HG03520 (cell line): Measurements from ENCODE around the gene LONRF2.

ENCODE experiments used
- ATAC-seq: cut with Tn5 transposase; IDR thresholded peaks from one replicate; pipeline ENCODE4 v1.9.1; 2021; ENCODE audit warnings: mild to moderate bottlenecking, moderate library complexity; ENCODE audit not compliant: unreplicated experiment

Gene LONRF2

DNA sequence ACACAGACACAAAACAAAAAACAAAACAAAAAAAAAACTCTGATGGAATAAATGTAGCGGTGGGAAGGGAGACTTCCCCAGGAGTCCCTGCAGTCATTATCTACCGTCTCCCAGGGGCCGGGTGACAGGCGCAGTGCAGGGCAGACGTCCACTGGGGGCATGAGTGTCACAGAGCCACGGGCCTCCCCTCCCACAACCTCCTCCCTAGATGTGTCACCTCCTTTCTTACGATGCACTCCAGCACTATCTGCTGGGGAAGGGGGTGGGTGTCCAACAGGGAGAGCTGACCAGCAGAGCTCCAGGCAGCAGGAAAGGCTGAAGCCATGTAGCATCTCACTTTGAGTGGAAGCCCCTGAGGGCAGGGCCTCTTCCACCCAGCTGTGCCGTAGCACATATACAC is 84.5 kb downstream of the LONRF2 start:
- no peak for ATAC-seq

DNA sequence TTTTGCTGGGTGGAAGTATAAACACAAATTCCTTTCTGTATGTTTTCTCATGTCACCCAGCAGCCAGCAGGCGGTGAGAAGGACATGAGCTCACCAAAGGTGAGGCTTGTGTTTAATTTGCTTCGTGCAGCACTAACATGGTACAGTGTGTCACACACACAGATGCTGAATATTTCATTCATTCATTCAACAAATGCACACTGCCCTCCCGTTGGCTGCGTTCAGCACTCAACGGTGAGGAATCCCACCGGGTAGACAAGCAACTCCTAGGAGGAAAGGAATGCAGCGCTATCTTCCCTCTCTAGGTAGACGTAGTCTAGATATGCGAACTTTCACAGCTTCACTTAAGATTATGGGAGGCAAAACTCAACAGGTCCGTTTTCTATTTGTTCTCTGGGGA is 85.1 kb downstream of the LONRF2 start:
- ATAC-seq = no peak

DNA sequence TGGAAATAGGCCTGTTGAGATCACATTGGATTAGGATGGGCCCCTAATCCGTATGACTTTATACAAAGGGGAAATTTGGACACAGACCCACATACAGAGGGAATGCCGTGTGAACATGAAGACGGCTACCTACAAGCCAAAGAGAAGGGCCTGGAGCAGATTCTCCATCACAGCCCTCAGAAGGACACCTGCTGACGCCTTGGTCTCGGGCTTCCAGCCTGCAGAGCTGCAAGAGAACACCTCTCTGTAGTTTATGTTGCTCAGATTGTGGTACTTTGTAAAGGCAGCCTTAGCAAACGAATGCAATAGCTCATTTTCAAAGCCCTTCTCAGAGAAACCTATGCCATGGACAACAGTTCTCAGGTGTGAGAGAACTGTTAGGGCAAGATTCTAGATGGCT is 86.1 kb downstream of the LONRF2 start:
- no peak for ATAC-seq

DNA sequence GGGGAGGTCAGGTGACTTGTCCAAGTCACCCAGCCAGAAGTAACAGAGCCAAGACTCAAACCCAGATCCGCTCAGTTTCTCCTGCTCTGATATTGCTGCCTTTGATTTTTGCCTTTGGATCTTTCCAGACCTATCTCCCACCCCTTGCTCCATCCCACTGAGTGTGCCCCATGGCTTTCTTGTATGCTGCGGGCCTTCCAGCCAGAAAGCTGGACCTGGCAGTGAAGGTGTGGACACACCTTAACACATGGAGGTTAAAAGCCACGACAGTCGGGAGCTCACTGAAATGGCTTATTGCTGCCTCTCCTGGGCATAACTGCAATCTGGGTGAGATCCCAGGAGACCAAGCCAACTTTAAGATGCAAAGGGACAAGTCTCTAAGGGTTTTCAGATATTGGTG is 86.7 kb downstream of the LONRF2 start:
- no peak for ATAC-seq

DNA sequence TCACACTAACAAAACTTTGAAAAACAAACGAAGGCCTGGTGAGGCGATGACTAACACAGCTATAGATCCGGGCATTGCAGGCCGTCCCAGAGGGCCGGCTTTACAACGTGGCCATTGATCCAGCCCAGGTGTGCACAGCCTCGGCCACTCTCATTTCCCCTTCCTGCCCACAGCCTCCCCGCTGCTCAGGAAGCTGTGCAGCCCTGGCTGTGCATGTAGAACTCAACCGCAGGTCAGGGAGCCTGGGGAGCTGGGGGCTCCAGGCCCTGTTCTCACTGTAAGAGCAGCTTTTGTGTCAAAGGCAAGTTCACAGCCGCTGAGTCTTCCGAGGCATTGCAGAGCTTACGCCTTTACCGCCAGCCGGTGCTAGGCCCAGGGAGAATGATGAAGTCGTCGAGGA is 87.2 kb downstream of the LONRF2 start:
- peak; percentile 80 for ATAC-seq

DNA sequence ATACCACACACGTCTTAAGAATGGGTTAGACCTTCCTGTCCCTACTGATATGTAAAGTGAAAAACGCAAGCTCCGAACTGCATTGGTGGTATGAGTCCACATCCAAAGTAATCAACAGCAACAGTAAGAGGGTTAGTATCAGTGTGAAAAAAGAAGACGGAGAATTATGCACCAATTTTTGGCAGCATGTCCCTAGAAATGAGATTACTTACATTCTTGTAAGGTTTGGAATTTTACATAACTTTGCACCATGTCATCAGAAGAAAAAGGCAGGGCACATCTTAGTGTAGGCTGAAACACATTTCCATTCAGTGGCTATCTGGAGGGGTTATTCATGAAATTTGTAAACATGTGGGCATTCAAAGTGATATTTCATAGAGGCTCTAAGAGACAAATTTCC is 88.2 kb downstream of the LONRF2 start:
- ATAC-seq = no peak

DNA sequence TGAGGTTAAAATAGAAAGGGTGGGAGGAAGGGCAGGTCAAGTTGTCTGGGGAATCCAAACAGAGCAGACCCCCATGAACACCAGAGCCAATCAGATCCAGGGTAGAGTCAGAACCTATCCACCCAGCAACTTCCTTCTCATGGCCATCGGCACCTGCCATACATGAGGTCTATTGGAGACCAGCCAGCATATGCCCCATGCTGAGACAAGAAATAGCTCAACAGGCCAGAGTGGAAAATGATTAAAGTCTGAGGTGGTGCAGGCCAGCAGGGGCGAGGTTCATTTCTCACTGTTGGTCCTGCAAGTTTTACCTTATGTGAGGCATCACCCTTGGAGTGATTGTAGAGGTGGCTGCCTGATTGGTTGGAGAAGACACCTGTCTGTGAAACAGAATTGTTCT is 89.2 kb downstream of the LONRF2 start:
- ATAC-seq = no peak

DNA sequence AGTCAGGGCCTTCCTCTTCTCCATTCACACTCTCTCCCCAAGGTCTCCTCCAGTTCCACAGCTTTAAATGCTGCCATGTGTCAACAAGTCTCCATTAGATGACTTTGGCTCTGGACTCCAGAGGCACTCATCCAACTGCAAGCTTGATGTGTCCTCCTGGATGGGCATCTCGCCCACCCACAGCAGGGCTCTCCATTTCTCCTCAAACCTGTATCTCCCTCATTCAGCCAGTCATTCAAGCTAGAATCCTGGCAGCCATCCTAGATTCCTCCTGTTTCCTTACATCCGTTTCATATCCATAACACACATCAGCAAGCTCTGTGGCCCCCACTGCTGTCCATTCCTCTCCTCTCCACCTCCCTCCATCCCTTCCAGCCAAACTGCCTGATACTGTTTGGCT is 91.5 kb downstream of the LONRF2 start:
- ATAC-seq = no peak

DNA sequence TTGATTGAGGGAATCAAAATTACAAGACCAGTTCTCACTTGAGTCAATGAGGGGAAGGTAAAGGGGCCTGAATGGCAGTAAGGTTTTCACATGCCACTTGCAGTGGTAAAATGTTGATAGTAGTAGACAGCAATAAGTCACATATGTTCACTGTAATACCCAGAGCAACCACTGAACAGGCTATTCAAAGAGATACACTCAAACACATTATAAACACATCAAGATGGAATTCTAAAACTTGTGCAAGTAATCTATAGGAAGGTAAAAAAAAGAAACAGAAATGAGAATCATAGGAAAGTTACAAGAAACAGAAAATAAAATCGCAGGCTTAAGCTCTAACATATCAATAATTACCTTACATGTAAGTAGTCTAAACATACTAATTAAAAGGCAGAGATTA is 93.3 kb downstream of the LONRF2 start:
- ATAC-seq = no peak

DNA sequence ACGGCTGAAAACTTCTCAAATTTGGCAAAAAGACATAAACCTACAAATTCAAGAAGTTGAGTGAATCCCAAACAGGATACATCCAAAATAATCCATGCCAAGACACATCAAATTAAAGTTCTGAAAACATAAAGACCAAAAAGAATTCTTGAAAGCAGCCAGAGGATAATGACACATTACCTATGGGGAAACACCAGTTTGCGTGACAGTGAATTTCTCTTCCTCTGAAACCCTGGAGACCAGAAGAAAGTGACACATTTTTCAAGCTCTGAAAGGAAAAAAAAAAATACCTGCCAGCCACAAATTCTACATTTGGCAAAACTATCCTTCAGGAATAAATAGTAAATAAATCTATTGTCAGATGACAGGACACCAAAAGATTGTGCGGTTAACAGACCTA is 93.9 kb downstream of the LONRF2 start:
- ATAC-seq = no peak

DNA sequence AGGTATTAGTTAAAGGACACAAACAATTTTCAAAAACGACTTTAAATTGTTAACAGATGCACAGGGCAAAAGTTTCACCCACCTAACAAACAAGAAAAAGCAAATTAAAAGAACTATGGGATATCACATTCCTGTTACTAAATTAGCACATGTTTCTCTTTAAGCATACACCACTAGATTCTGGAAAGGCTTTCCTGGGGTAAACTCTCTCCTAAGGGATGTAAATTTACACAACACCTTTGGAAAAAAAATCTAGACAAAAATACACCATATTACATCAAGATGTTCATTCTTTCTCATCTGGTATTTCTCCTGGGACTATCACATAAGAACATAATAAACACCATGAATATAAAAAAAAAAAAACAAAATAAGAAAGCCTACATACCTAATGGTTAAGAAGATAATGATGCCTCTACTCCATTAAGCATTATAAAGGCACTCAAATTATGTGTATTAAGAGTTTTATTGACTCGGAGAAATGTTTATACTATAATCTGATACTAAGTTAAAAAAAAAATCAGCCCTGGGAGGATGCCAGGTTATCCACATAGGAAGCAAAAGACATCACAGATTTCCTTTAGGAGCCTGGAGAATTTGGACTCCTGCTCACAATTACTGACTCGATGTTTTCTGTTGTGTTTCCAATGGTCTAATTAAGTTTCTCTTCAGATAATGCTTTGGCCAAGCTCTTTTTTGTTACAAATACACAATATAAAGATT is 97.2 kb downstream of the LONRF2 start:
- no peak for ATAC-seq

DNA sequence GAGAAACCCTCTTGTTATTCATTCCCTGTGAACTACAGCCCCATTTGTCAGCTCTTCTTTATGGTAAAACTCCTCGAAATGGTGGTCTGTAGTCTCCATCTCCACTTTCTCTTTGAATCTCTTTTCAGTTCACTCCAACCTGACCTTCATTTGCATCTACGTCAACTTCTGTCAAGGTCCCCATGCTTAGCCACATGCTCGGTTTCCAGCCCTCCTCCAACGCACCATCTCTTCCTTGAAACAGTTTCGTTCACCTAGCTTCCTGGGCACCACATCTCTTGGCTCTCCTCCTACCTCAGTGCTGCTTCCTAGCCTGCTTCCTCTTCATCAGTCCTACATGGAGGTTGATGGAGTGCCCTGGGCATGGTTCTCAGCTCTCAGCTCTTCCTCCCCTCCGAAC is 98.8 kb downstream of the LONRF2 start:
- ATAC-seq = no peak
